Measurements from ENCODE around the gene ELP4. TPM values are rescaled to one million over a fixed set of nuclear protein-coding genes. Genes with fewer than 3 reads are reported as not detected.

ELP4 gene
- total RNA-seq, 1 experiment from 2014 or later = 15.2 TPM

GRCh38 chr11:31619980-31620379 is 110.4 kb downstream of the ELP4 start:
- no peak overlapping the region for H3K27ac Mint-ChIP-seq
- H2AFZ ChIP-seq (ENCODE audit: low read length) = no peak overlapping the region
- no peak overlapping the region for H4K5ac ChIP-seq (ENCODE audit: insufficient read length, low read depth, low read length)
- H3K79me1 ChIP-seq (ENCODE audit: insufficient read depth, low read depth, low read length, poor library complexity, severe bottlenecking) = no peaks in the 10 kb centered on the region
- H2BK12ac ChIP-seq (ENCODE audit: insufficient read length, low read depth, low read length) = no peak overlapping the region
- TF ChIP-seq CTCF (conservative IDR thresholded peaks at IDR 0.05) = no peak
- H3K56ac ChIP-seq (ENCODE audit: insufficient read length, low read depth, low read length) = no peak overlapping the region
- no peak for DNase-seq
- H2BK15ac ChIP-seq (ENCODE audit: low read depth, low read length) = no peak overlapping the region
- no peak overlapping the region for H2BK20ac ChIP-seq (ENCODE audit: low read depth, low read length, poor library complexity, severe bottlenecking)
- H4K20me1 ChIP-seq (ENCODE audit: control insufficient read depth, insufficient read depth, insufficient read length) = no peaks in the 10 kb centered on the region
- no peak overlapping the region for H3K9ac ChIP-seq (ENCODE audit: extremely low read depth, insufficient read length, low read length)
- no peaks in the 10 kb centered on the region for H3K9me3 ChIP-seq (ENCODE audit: control insufficient read depth, low read depth, low read length)
- no peak overlapping the region for H2AK5ac ChIP-seq (ENCODE audit: insufficient read length, low read length)
- no peak overlapping the region for H3T11ph ChIP-seq (ENCODE audit: low read length)
- no peak overlapping the region for H3K4me2 ChIP-seq (ENCODE audit: insufficient read depth, insufficient read length, low read length)
- no peaks in the 10 kb centered on the region for H3K23me2 ChIP-seq (ENCODE audit: insufficient read length, low read depth, low read length, poor library complexity, severe bottlenecking)
- H3K9me3 Mint-ChIP-seq = no peaks in the 10 kb centered on the region
- H4K8ac ChIP-seq (replicated peaks; ENCODE audit: insufficient read length, low read depth, low read length) = no peak overlapping the region
- H3K4ac ChIP-seq (ENCODE audit: low read depth, low read length) = no peak overlapping the region
- H3K23ac ChIP-seq (ENCODE audit: insufficient read length, low read depth, low read length) = no peak overlapping the region
- no peaks in the 10 kb centered on the region for H3K4me1 Mint-ChIP-seq
- H3K79me2 ChIP-seq (ENCODE audit: insufficient read depth, low read length) = no peaks in the 10 kb centered on the region
- no peaks in the 10 kb centered on the region for H3K27me3 Mint-ChIP-seq (ENCODE audit: low read depth)
- H3K4me3 Mint-ChIP-seq = no peak overlapping the region
- no peak overlapping the region for H2BK5ac ChIP-seq (ENCODE audit: insufficient read length, low read length)
- no peaks in the 10 kb centered on the region for H3K27me3 ChIP-seq (ENCODE audit: insufficient read depth, low read length)
- no peak overlapping the region for H3K27ac ChIP-seq (ENCODE audit: insufficient read length, low read depth, low read length)
- H2BK120ac ChIP-seq (ENCODE audit: low read depth, low read length, poor library complexity, severe bottlenecking) = no peak overlapping the region
- no peak overlapping the region for H4K91ac ChIP-seq (ENCODE audit: insufficient read length, low read depth, low read length)
- H3K4me1 ChIP-seq (ENCODE audit: insufficient read depth, low read length) = no peaks in the 10 kb centered on the region
- H3K18ac ChIP-seq (ENCODE audit: insufficient read length, low read depth, low read length) = no peak overlapping the region
- H3K14ac ChIP-seq (ENCODE audit: insufficient read depth, low read length) = no peak overlapping the region
- no peaks in the 10 kb centered on the region for H3K36me3 Mint-ChIP-seq (ENCODE audit: insufficient read depth in 1 of 3, low read depth in 3 of 3)

Data from H9 (cell line).